Measurements from ENCODE around the gene USP1. TPM values are rescaled to one million over a fixed set of nuclear protein-coding genes. Genes with fewer than 3 reads are reported as not detected.

Gene USP1
- total and polyA plus RNA-seq, 2 donors (not counting 3 experiments of a cell fraction or from before 2014, with no cell fraction given), result 7.0 to 38.4 TPM

DNA sequence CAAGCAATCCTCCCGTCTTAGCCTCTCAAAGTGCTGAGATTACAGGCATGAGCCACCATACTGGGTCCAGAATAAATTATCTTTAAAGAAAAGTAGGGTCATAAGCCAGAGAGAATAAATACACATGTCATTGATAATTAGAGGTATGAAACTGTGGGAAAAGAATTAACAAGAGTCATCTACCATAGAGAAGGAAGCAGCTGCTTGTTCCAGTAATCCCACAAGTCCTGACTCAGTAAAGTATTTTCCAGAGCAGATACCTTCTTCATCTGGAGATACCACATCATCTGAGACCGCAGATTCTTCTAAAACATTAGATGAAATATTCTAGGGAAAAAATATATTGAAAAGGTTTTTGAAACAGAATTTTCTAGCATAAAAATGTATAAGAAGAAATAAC is 55.7 kb downstream of the USP1 start:
- Histone ChIP-seq H3K9me1 (replicated peaks; ENCODE audit: control insufficient read depth, extremely low read depth, insufficient read depth, low read length) (no peaks in the 10 kb centered on the region), H2AFZ (ENCODE audit: low read depth, low read length) (no peak overlapping the region), H3K4me1 (ENCODE audit: control insufficient read depth, extremely low read depth, insufficient read depth, low read length) (no peaks in the 10 kb centered on the region), H4K20me1 (replicated peaks; ENCODE audit: control insufficient read depth, extremely low read depth, insufficient read depth, low read length) (no peaks in the 10 kb centered on the region), H3K4me3 (replicated peaks in 1 of 3; ENCODE audit: insufficient read depth in 1 of 3, low read depth in 1 of 3, low read length in 3 of 3) (no peak overlapping the region), H3K4me2 (ENCODE audit: insufficient read depth, low read length) (no peak overlapping the region), H3K36me3 (ENCODE audit: control insufficient read depth in 2 of 2, extremely low read depth in 1 of 2, insufficient read depth in 2 of 2, low read length in 2 of 2) (peaks cover 0 to 2% of the 10 kb centered on the region in 2 experiments), H3K9ac (replicated peaks; ENCODE audit: extremely low read depth, insufficient read depth, low read length) (no peak overlapping the region), H3K27me3 (ENCODE audit: control insufficient read depth in 2 of 2, insufficient read depth in 2 of 2, low read length in 2 of 2) (no peaks in the 10 kb centered on the region), H3K79me2 (ENCODE audit: control insufficient read depth, insufficient read depth, low read length) (no peaks in the 10 kb centered on the region), H3K9me3 (replicated peaks; ENCODE audit: control insufficient read depth, insufficient read depth, low read length) (no peaks in the 10 kb centered on the region), H3K27ac (ENCODE audit: insufficient read depth, low read depth, low read length) (no peak overlapping the region)
- no peak for TF ChIP-seq POLR2A (IDR thresholded peaks at IDR 0.05; ENCODE audit: low read depth, low read length)
- TF ChIP-seq, protein P1, sequence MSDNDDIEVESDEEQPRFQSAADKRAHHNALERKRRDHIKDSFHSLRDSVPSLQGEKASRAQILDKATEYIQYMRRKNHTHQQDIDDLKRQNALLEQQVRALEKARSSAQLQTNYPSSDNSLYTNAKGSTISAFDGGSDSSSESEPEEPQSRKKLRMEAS (IDR thresholded peaks at IDR 0.05; ENCODE audit: insufficient read depth, insufficient read length), result no peak
- no peak for TF ChIP-seq MYC (IDR thresholded peaks at IDR 0.05; ENCODE audit: low read depth, low read length)
- no peak for TF ChIP-seq EZH2 (IDR thresholded peaks at IDR 0.05; ENCODE audit: borderline replicate concordance, low read depth, low read length, severe bottlenecking)
- TF ChIP-seq POLR2AphosphoS5 (IDR thresholded peaks at IDR 0.05; ENCODE audit: insufficient read depth, low read depth, low read length), result no peak
- no peak for TF ChIP-seq FOS (IDR thresholded peaks at IDR 0.05; ENCODE audit: borderline replicate concordance, insufficient read depth, low read length)
- TF ChIP-seq JUN (IDR thresholded peaks at IDR 0.05; ENCODE audit: borderline replicate concordance, insufficient read depth, insufficient read length, low read depth), result no peak
- no peak for TF ChIP-seq GATA2 (IDR thresholded peaks at IDR 0.05; ENCODE audit: insufficient read depth, insufficient read length, low read depth, low read length)
- TF ChIP-seq, protein P2, sequence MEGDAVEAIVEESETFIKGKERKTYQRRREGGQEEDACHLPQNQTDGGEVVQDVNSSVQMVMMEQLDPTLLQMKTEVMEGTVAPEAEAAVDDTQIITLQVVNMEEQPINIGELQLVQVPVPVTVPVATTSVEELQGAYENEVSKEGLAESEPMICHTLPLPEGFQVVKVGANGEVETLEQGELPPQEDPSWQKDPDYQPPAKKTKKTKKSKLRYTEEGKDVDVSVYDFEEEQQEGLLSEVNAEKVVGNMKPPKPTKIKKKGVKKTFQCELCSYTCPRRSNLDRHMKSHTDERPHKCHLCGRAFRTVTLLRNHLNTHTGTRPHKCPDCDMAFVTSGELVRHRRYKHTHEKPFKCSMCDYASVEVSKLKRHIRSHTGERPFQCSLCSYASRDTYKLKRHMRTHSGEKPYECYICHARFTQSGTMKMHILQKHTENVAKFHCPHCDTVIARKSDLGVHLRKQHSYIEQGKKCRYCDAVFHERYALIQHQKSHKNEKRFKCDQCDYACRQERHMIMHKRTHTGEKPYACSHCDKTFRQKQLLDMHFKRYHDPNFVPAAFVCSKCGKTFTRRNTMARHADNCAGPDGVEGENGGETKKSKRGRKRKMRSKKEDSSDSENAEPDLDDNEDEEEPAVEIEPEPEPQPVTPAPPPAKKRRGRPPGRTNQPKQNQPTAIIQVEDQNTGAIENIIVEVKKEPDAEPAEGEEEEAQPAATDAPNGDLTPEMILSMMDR (IDR thresholded peaks at IDR 0.05; ENCODE audit: extremely low read depth in 1 of 2, insufficient read depth in 1 of 2, low read depth in 1 of 2, low read length in 2 of 2), result no peak
- dilution Hi-C loops (cut with MboI; ENCODE audit: extremely low pct_ligation_motif_present, low sequenced_read_pairs), result no loop called here
- FAIRE-seq (no peak), DNase-seq (ENCODE audit: low read depth, low spot score) (no peak)
- BruUV-seq (replicated peaks), result no TSS peak
- ChIA-PET CTCF (no interaction called here), POLR2A (no interaction called here)
- intact Hi-C loops (cut with micrococcal nuclease), result no loop called here
